ENCODE data around the gene LITAF.

- TF ChIP-seq GABPA (IDR thresholded peaks at IDR 0.05; ENCODE audit: low read depth) (no peak), REST (IDR thresholded peaks at IDR 0.05; ENCODE audit: insufficient replicate concordance, low read depth) (no peak), POLR2AphosphoS5 (IDR thresholded peaks at IDR 0.05; ENCODE audit: low read depth) (no peak)
- TF ChIP-seq, protein P1, sequence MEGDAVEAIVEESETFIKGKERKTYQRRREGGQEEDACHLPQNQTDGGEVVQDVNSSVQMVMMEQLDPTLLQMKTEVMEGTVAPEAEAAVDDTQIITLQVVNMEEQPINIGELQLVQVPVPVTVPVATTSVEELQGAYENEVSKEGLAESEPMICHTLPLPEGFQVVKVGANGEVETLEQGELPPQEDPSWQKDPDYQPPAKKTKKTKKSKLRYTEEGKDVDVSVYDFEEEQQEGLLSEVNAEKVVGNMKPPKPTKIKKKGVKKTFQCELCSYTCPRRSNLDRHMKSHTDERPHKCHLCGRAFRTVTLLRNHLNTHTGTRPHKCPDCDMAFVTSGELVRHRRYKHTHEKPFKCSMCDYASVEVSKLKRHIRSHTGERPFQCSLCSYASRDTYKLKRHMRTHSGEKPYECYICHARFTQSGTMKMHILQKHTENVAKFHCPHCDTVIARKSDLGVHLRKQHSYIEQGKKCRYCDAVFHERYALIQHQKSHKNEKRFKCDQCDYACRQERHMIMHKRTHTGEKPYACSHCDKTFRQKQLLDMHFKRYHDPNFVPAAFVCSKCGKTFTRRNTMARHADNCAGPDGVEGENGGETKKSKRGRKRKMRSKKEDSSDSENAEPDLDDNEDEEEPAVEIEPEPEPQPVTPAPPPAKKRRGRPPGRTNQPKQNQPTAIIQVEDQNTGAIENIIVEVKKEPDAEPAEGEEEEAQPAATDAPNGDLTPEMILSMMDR (IDR thresholded peaks at IDR 0.05; ENCODE audit: insufficient read depth, low read length): no peak
Observed at GRCh38 chr16:11576427-11577289, 10.1 kb downstream of the LITAF start.
